Left renal pelvis (tissue), 4 donors: Measurements from ENCODE around the gene MYO18A. TPM values are rescaled to one million over a fixed set of nuclear protein-coding genes. Genes with fewer than 3 reads are reported as not detected.
"Not testable (repeated sequence)": the region's sequence is repeated elsewhere in the genome, so short reads cannot be mapped to it uniquely, and the experiment has no call there.

Experiments used
- DNase-seq, 4 donors: peaks; one replicate each; pipeline ENCODE4 v3.0.0-alpha.2; 2013; ENCODE audit warnings: low read depth in 4 of 4, low spot score in 3 of 4
- polyA plus RNA-seq, 4 donors: library from polyadenylated mRNA; unstranded; fragments of 120-200 nt; gene quantifications; one replicate each; pipeline ENCODE4 v1.2.1, GENCODE V29; 2013; ENCODE audit not compliant: insufficient read length in 4 of 4

MYO18A gene
- polyA plus RNA-seq, 4 donors, result 28.7 to 52.8 (median 38.9) TPM

DNA sequence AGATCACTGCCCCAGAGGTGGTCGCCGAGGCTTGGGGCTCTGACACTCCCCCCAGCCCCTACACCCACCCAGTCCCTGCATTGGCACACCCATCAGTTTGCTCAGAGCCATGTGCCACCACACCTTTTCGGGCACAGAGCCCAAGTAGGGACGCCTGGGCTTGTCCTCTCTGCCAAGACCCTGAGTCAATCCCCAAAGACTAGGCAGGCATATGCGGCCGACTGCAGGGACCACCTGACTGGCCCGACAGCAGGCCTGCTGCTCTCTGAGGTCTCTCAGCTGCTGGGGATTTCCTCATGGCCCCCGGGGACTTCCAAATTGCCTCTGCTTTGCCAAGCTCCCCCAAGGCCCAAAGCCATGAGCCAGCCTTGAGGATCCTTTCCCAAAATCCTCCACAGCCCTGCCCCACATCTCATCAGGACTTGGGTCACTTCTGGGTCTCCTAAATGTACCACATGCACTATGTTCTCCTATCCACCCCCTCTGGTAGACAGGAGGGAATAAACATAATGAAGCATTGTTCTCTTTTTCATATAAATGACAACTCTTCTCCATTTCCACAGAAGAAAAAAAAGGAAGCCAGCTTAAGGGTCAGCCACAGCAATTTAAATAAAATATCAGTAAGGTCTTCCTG is 30.6 kb downstream of the MYO18A start:
- DNase-seq, result no peak

DNA sequence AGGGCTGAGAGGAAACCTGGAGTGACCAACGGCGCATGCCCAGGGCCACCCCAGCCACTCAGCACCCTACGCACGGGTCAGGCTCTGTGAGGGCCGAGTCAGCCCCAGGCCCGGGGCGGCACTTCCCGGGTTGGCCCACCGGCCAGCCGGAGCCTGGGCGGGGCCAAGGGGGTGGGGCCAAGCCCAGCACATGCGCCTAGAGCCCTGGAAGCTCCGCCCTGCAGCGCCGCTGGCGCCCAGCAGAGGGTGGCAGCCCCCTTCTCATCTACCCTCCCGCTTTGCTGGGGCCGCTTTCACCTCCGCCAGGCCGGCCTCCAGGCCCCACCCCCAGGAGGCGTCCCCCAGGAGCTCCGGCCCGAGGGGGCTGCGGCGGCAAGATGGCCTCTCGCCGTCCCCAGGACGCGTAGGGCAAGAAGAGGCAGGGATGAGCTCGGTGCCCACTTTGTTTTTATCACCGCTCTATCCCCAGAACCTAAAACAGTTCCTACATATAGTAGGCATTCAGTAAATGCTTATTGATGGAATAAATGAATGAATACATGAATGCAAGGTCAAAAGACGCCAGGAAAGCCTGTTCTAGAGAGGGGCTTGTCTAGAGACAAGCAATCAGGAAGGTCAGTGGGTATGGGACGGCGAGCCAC is 31.3 kb downstream of the MYO18A start:
- peak; percentile 82 to 89 (median 86) for DNase-seq

DNA sequence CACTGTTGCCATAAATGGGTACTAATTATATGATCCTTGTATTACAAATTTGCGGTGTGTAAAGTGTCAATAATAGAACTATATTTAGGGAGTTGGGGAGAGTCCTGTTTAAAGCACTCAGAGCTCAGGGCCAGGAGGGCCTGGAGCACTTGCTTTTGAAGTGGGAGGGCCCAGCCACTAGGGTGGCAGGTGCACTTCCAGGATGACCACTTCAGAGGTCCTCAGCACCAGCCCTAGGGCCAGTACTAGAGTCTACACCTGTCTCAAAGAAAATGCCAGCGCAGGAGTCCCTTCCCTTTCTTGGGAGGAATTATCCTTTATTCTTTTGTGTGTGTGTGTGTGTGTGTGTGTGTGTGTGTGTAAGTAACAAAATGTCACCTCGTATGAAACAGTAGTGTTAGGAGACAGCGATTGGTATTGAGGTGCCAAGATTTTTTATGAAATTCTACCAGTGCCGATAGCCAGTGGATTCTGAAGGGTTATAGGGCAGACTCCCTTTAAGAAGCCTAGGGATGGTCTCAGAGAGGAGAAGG is 31.9 kb downstream of the MYO18A start:
- DNase-seq, result no peak

DNA sequence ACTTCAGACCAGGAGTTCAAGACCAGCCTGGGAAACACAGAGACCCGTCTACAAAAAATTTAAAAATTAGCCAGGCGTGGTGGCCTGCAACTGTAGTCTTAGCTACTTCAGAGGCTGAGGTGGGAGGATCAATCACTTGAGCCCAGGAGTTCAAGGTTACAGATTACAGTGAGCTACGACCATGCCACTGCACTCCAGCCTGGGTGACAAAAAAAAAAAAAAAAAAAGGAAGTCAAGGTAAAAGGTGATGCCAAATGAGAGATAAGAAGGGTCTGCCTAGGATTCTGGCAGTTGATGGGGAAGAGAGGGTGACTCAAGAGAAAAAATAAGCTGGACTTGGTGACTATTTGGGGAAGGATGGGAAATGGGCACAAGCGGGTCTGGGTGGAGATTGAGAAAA is 32.5 kb downstream of the MYO18A start:
- no peak for DNase-seq

DNA sequence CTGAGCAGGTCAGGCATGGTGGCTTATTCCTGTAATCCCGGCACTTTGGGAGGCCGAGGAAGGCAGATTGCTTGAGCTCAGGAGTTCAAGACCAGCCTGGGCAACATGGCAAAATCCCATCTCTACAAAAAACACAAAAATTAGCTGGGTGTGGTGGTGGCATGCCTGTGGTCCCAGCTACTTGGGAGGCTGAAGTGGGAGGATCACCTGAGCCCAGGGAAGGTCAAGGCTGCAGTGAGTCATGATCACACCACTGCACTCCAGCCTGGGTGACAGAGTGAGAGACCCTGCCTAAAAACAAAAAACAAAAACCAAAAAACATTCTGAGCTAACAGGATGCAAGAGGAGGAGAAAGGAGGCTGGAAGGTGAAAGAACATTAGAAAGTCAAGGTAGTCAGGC is 33.0 kb downstream of the MYO18A start:
- not testable (repeated sequence) for DNase-seq

DNA sequence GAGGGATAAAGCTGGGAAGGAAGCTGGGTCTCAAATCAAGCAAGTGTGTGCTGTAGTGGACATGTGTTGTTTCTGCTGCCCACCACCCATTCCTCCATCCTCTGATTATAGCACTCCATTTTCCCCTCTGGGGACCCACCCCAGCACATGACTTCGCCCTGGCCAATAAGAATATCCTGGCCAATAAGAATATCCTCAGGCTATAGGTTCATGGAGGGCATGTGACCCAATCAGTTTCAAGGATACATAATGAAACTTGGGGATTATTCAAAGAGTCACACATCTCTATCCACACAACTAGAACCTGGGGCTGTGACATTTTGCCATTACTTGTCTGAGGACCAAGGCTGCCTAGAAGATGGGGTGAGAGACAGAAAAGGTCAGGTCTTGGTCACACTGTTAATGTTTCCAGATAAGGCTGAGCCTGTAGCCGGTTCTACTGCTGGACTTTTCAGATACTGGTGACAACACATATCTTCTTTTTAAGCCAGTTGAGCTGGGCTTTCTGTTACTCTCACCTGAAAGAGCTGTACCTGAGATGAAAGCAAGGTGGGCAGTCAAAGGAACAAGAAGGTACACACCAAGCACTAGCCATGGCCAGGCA is 33.7 kb downstream of the MYO18A start:
- no peak for DNase-seq

DNA sequence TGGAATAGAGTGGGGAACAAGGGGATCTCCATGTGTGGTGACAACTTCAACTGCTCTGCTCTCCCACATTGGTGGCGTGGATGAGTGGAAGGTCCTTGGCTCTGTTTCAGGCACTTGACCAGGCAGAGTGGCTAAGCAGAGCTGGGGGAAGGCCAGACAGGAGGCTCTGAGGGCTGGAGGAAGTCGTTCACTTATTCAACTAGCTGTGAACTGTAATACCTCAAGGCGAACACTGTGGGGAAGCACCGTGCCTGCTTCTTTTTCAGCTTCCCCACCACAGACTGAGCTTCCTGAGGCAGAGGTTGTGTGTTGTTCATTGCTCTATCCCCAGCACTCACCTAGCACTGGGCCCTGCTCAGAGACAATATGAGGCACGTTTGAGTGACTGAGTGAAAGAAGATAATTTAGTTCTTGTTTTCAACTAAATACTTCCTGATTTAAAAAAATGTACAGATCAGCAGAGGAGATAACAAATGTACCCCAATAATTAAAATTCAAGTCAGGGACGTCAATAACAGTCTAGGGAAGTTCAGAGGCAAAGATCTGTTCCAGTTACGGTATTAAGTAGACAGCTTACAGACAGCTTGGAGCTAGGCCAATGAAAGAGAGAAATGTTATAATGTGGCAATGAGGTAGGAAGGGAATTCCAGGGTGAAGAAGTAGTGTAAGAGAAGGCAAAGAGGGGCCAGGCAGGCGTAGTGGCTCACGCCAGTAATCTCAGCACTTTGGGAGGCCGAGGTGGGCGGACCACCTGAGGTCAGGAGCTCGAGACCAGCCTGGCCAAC is 34.7 kb downstream of the MYO18A start:
- peak in 1 of 4 donors; percentile 53 for DNase-seq

DNA sequence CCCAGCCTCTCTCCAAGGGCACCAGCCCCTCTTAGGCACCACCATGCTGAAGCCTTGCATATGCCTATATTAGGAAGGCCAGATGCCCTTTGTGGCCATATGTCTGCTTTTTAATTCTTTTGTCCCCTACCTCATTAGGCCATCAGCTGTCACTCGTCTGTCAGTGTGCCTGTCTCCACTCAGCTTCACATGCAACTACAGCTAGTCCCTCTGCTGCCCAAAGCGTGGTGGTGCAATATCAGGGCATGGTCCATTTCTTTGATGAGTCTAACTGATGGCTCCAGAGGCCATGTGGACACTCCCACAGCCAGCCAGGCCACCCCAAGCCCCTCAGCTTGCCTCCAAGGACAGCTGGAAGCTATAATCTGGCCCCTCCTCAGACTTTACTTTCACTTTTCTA is 36.3 kb downstream of the MYO18A start:
- no peak for DNase-seq

DNA sequence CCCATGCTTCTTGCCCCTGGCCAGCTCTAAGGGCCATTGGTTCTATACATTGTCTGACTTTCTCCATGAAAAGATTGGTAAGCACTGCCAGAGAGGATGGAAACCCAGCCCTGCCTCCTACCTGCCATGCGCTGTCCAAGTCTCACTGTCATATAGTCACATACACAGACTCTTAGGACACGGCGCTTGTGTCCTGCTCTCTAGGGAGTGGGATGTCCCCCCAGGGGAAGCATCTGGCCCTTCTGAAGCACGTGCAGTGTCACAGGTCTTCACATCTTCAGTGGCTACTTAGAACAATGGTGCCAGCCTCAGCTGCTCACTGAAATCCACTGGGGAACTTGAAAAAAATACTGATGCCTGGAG is 38.7 kb downstream of the MYO18A start:
- no peak for DNase-seq

DNA sequence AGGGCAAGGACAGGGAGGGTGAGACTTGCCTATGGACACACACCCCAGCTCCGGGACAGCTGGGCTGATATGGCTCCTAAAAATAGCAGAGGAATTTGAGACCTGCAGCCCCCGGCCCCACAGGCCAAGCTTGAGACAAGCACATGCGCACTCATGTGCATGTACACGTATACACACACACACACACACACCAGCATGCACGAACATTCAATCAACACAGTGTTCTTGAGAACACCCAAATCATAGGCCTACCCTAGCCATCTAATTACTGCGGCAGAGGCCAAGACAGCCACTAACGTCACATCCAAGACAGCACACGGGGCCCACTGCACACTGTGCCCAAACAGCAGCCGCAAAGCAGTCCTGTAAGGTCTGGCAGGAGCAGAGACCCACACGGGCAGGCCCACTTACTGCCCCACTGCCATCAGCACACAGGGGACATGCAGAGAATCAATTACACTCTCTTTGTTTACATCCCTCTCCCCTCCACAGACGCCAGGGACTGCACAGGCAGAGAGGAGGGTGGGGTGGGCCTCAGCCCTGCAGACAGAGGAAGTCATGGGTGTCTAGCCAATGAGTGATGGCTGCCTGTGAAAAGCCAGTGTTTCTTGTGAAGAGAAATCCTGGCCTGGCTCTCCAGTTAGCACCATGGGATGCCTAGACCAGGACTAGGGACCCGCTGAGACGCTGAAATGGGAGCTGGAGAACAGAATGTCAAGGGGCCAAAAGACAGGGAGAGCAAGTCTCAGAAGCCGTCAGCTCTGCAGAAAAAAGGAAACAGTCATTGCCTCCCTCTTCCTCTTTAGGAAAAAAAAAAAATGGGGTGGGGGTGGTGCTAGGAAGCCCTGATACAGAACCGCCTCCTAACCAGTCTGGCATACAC is 39.3 kb downstream of the MYO18A start:
- no peak for DNase-seq

DNA sequence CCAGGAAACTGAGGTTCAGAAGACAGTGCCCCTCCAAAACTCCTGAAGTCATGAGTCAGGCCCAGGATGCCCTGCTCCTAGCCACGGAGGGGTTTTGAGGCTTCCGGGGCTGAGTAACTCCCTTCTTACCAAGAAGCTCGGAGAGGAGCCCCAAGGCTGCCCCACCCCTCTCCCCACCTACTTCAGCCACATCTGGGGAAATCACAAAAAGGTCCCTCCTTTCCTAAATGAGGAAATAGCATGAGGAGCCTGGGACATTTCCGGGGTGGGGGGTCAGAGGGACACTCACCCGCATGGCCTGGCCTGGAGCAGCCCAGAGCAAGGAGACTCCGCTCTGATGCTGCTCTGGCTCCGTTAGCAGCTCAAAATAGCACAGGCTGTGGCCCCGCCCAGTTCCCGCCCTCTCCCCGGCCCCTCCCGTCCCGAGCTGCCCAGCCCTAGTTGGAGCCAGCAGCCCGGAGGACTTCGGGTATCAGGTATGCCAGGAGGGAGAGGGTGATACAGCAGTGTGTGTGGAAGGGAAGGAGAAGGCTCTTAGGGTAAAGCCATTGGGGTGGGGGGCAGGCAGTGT is 40.1 kb downstream of the MYO18A start:
- peak in 2 of 4 donors; percentile 61 to 64 for DNase-seq

DNA sequence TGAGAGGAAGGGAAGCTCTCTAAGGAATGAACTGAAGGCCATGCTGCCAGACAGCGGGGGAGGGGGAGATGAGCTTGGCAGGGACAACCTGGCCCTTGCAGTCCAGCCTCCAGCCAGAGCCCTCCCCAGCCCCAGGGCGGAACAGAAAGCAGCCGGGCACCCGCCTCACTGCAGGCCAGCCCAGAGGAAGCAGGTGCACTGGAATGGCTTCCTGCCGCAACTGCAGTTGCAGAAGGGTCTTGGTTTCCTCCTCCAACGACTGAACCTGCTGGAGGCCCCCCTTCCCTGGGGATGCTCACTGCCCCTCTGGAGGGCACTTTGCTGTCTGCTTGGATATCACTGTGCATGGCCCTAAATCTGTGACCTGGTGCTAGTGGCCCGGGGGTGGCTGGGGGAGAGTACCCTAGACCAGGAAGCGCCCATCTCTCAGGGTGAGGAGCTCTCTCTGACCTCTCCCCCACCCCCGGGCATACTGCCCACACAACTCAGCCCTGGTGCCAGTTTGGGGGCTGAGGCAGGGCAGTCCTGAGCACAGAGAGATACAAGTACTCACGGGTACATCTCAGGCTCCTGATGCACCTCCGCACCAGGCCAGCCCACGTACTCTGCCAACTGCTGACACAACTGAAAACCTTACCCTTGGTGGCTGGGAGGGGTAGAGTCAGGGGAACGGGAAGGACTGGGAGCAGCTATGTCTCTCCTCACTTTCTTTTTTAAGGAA is 41.1 kb downstream of the MYO18A start:
- no peak for DNase-seq

DNA sequence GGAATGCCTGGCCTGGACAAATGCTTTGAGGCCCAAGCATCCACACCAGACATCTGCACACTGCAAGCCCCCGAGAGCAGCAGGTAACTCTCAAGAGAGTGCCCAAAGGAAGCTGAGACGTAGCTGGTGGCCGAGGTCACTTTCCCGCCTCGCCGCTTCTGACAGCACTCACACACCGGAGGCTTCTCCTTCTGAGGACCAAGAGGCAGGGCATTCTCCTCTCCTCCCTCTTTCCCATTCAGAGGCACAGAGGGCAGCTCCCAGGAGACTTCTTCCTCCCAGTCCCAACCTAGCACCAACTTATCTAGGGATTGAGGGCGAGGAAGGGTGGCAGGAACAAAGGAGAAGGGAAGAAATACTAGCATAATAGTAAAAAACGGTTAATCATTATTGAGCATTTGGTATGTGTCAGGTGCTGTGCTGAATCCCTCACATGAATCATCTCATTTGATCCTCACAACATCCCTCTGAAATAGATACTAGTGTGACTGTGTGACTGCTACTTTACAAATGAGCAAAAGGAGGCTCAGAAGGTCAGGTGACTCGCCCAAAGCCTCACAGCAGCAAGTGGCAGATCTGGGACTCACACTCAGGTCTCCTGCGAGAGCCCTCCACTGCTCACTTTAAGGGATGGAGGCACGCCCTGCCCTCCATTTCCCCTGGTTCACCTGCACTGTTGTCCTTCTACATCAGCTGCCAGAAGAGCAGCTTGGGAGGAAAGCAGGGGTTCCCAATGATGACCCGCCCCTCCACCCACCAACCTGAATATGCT is 41.8 kb downstream of the MYO18A start:
- DNase-seq, result no peak

DNA sequence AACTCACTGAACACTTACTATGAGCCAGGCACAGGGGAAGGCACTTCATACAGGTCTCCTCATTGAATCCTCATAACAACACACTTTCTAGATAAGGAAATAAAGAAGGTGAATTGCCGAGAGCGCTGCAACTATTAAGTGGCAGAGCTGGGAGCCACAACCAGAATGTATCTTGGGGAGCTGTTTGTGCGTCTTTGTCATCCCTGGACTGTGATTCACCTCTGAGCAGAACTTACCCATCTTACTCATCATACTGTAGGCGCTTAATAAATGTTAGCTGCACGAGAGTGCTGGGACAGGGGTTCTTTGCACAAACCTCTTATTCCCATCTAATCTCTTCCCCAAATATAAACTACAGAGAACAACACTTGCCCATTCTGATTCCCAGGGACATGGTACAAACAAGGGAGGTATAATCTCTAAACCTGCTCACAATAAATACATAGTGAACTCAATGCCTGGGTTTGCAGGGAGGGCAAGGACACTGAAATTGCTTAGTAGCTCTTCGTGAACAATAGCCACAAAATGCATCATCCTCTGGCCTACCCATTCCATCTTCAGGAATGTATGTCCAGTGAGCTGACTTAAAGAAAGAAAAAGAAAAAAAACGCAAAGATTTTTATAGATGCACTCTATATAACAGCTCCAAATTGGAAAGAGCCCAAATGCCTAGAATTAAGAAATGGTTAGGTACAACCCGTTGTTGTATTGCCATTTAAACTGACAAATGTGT is 43.0 kb downstream of the MYO18A start:
- DNase-seq, result no peak

DNA sequence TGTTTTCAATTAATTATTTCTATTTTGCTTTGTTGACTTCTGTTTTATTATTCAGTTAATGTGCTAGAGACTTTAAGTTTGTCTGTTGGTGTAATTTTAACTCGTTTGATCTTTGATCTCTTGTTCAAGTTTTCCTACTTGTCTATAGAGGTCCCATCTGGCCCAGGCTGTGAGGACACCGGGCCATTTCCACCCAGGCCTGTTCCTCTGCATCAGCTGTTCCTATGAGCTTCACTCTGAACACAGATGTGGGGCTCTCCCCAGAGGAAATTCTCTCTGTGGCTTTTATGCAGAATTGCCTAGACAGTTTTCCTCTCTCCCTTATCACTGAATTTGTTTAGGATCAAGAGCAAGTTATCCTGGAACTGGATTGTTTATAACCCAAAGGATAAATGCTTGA is 44.7 kb downstream of the MYO18A start:
- no peak for DNase-seq

DNA sequence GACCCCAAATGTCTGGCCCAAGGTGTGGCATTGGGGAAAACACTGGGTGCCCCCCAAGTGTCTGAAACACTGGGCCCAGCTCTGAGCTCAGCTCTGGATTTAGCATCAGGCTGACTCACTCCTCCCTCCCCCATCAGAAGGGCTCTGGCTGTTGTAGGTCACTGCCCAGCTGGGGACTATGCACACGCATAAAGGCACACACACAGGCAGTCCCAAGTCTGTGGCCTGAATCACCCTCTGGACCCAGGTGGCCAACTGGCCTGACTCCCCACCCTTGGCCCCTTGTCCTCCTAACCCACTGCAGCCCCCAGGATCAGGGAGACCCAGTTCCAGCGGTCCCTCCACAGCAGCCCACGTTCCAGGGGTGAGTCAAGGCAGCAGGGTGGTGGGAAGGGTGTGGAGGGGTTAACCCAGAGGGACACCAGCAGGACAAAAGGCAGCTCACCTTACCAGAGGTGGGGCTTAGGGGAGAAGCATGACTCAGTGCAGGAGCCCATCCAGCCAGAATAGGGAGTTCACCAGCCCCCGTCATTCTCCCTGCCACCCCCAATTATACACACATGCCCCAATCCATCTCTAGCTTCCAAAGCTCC is 47.0 kb downstream of the MYO18A start:
- no peak for DNase-seq
